Endothelial cell of umbilical vein (primary cell): ENCODE data around the gene PBLD. TPM values are rescaled to one million over a fixed set of nuclear protein-coding genes. Genes with fewer than 3 reads are reported as not detected.

Experiments used
- BruUV-seq: library from RNA; stranded (reverse); fragments of 400-500 nt; replicated peaks from 2 replicates; lab custom pipeline; 2021; lab: Mats Ljungman, UMichigan
- CTCF ChIA-PET: fragments of 300-600, 350-600 bp; sonication (Branson Sonifier 250); formaldehyde crosslinking; loops from one replicate; lab custom pipeline; 2021; ENCODE audit warnings: antibody characterized with exemption, inconsistent platforms; lab: Charles Lee
- POLR2A ChIA-PET: fragments of 300-600, 350-600 bp; sonication (Branson Sonifier 250); formaldehyde crosslinking; loops from one replicate; lab custom pipeline; 2021; ENCODE audit warnings: antibody characterized with exemption, inconsistent platforms; lab: Charles Lee
- DNase-seq: peaks from one replicate; pipeline ENCODE4 v3.0.0-alpha.2; 2011; ENCODE audit warnings: low read depth, low spot score
- FAIRE-seq: peaks from 2 replicates; lab custom pipeline; 2011; peaks lifted over from hg19 to GRCh38; lab: Jason Lieb, UNC
- H2AFZ ChIP-seq: 2 replicates; pipeline ENCODE4 v1.6.0; 2012; ENCODE audit warnings: low read depth, low read length, control low read depth, inconsistent platforms
- H3K27ac ChIP-seq: 2 replicates; pipeline ENCODE4 v1.5.1; 2011; ENCODE audit warnings: low read depth, mild to moderate bottlenecking, control low read depth, low read length, moderate library complexity; ENCODE audit not compliant: insufficient read depth
- H3K27me3 ChIP-seq, 2 experiments: 2 replicates each; pipeline versions ENCODE4 v1.6.0 to v1.6.1; 2011; ENCODE audit warnings: low read length in 2 of 2, mixed read lengths in 1 of 2; ENCODE audit not compliant: control insufficient read depth in 2 of 2, insufficient read depth in 2 of 2
- H3K36me3 ChIP-seq, 2 experiments: 2 replicates in 1 of 2; 3 replicates in 1 of 2; pipeline ENCODE4 v1.5.1; 2011; ENCODE audit warnings: low read length in 2 of 2, mild to moderate bottlenecking in 1 of 2, moderate library complexity in 1 of 2; ENCODE audit not compliant: control insufficient read depth in 2 of 2, insufficient read depth in 2 of 2; ENCODE audit errors: extremely low read depth in 1 of 2
- H3K4me1 ChIP-seq: 3 replicates; pipeline ENCODE4 v1.5.1; 2011; ENCODE audit warnings: mild to moderate bottlenecking, low read length; ENCODE audit not compliant: control insufficient read depth, insufficient read depth; ENCODE audit errors: extremely low read depth
- H3K4me2 ChIP-seq: 2 replicates; pipeline ENCODE4 v1.6.1; 2011; ENCODE audit warnings: low read length, control low read depth, mixed read lengths; ENCODE audit not compliant: insufficient read depth
- H3K4me3 ChIP-seq, 3 experiments: fragments of 200-600 bp in 1 of 3; sonication (generic), shearing (Covaris generic) in 1 of 3; replicated peaks in 1 of 3; 2 replicates each; pipeline ENCODE4 v1.5.1; 2011 to 2016; ENCODE audit warnings: control low read depth in 3 of 3, low read length in 3 of 3, mild to moderate bottlenecking in 2 of 3, inconsistent platforms in 1 of 3, low read depth in 1 of 3, moderate library complexity in 1 of 3; ENCODE audit not compliant: insufficient read depth in 1 of 3
- H3K79me2 ChIP-seq: 2 replicates; pipeline ENCODE4 v1.6.0; 2012; ENCODE audit warnings: low read length, inconsistent platforms; ENCODE audit not compliant: control insufficient read depth, insufficient read depth
- H3K9ac ChIP-seq: replicated peaks from 2 replicates; pipeline ENCODE3; 2011; ENCODE audit warnings: low read length, control low read depth; ENCODE audit not compliant: insufficient read depth; ENCODE audit errors: extremely low read depth
- H3K9me1 ChIP-seq: replicated peaks from 3 replicates; pipeline ENCODE4 v1.6.0; 2011; ENCODE audit warnings: mild to moderate bottlenecking, low read length; ENCODE audit not compliant: control insufficient read depth, insufficient read depth; ENCODE audit errors: extremely low read depth
- H3K9me3 ChIP-seq: replicated peaks from 2 replicates; pipeline ENCODE4 v1.5.1; 2012; ENCODE audit warnings: low read length, inconsistent platforms; ENCODE audit not compliant: control insufficient read depth, insufficient read depth
- H4K20me1 ChIP-seq: replicated peaks from 2 replicates; pipeline ENCODE3; 2011; ENCODE audit warnings: mild to moderate bottlenecking, low read length; ENCODE audit not compliant: control insufficient read depth, insufficient read depth; ENCODE audit errors: extremely low read depth
- CTCF ChIP-seq, 2 donors: IDR thresholded peaks; 1 replicate in 1 of 2; 2 replicates in 1 of 2; pipeline ENCODE4 v1.5.1; 2011; ENCODE audit warnings: low read length in 2 of 2, mild to moderate bottlenecking in 2 of 2, moderate library complexity in 2 of 2, control low read depth in 1 of 2, inconsistent platforms in 1 of 2, low read depth in 1 of 2; ENCODE audit not compliant: insufficient read depth in 1 of 2; ENCODE audit errors: extremely low read depth in 1 of 2
- EZH2 ChIP-seq: IDR thresholded peaks from 2 replicates; pipeline ENCODE4 v1.6.1; 2012; ENCODE audit warnings: borderline replicate concordance, low read depth, mild to moderate bottlenecking, moderate library complexity, low read length, inconsistent platforms; ENCODE audit not compliant: severe bottlenecking
- JUN ChIP-seq: IDR thresholded peaks from 2 replicates; pipeline ENCODE4 v1.6.1; 2011; ENCODE audit warnings: borderline replicate concordance, low read depth; ENCODE audit not compliant: insufficient read length, insufficient read depth
- MYC ChIP-seq: IDR thresholded peaks from one replicate; pipeline ENCODE4 v1.6.1; 2011; ENCODE audit warnings: mild to moderate bottlenecking, low read depth, low read length
- POLR2A ChIP-seq: IDR thresholded peaks from 2 replicates; pipeline ENCODE4 v1.6.1; 2012; ENCODE audit warnings: low read depth, mild to moderate bottlenecking, control low read depth, low read length
- dilution Hi-C: fragments of 300-500 bp; cut with MboI; formaldehyde crosslinking; loops from one replicate; pipeline ENCODE4 v1.15.0; 2019; ENCODE audit warnings: low sequenced_read_pairs; ENCODE audit not compliant: extremely low pct_ligation_motif_present
- intact Hi-C: fragments of 100-400 bp; cut with micrococcal nuclease; formaldehyde crosslinking; loops from one replicate; pipeline ENCODE4 v1.10.0; 2022
- polyA plus RNA-seq, 4 experiments: library from polyadenylated mRNA; depleted of rRNA in 3 of 4; stranded (reverse) in 3 of 4; unstranded in 1 of 4; fragments of >200 nt; gene quantifications; 2 replicates each; pipeline versions ENCODE4 v1.2.1 to v1.2.3, GENCODE V29; 2011 to 2012; ENCODE audit warnings: missing spikeins in 1 of 4
- total RNA-seq: library from RNA; stranded (reverse); gene quantifications from 2 replicates; pipeline ENCODE4 v1.2.3, GENCODE V29; 2021

The PBLD gene
- total and polyA plus RNA-seq, 2 donors (not counting 3 experiments of a cell fraction or from before 2014, with no cell fraction given): 1.5 to 5.1 TPM

- Histone ChIP-seq H3K4me1 (no peaks in the 10 kb centered on the region), H3K9me1 (no peaks in the 10 kb centered on the region), H4K20me1 (no peaks in the 10 kb centered on the region), H3K4me2 (no peak overlapping the region), H3K27me3 (no peaks in the 10 kb centered on the region), H3K4me3 (no peak overlapping the region), H2AFZ (no peak overlapping the region), H3K9ac (no peak overlapping the region), H3K79me2 (no peaks in the 10 kb centered on the region), H3K27ac (no peak overlapping the region), H3K9me3 (no peaks in the 10 kb centered on the region), H3K36me3 (peaks cover 6 to 11% of the 10 kb centered on the region in 2 experiments)
- POLR2A ChIA-PET: no interaction called here
- TF ChIP-seq MYC (no peak), CTCF (IDR thresholded peaks at IDR 0.05; ENCODE audit: extremely low read depth in 1 of 2, insufficient read depth in 1 of 2, low read depth in 1 of 2, low read length in 2 of 2) (no peak), JUN (no peak), POLR2A (no peak), EZH2 (no peak)
- DNase-seq (no peak), FAIRE-seq (no peak)
- intact Hi-C loops (no loop called here), dilution Hi-C loops (no loop called here)
- BruUV-seq: no TSS peak
- CTCF ChIA-PET: no interaction called here
Measured at GRCh38 chr10:68365611-68366010, 32.9 kb upstream of the PBLD start.
